ENCODE results near the gene ALDH1L1. TPM values are rescaled to one million over a fixed set of nuclear protein-coding genes. Genes with fewer than 3 reads are reported as not detected.

Gene ALDH1L1
- total and polyA plus RNA-seq, 2 of the 8 experiments (the other 6 are each of a cell fraction or from before 2014, with no cell fraction given) = 0.98 to 1.6 TPM

DNA sequence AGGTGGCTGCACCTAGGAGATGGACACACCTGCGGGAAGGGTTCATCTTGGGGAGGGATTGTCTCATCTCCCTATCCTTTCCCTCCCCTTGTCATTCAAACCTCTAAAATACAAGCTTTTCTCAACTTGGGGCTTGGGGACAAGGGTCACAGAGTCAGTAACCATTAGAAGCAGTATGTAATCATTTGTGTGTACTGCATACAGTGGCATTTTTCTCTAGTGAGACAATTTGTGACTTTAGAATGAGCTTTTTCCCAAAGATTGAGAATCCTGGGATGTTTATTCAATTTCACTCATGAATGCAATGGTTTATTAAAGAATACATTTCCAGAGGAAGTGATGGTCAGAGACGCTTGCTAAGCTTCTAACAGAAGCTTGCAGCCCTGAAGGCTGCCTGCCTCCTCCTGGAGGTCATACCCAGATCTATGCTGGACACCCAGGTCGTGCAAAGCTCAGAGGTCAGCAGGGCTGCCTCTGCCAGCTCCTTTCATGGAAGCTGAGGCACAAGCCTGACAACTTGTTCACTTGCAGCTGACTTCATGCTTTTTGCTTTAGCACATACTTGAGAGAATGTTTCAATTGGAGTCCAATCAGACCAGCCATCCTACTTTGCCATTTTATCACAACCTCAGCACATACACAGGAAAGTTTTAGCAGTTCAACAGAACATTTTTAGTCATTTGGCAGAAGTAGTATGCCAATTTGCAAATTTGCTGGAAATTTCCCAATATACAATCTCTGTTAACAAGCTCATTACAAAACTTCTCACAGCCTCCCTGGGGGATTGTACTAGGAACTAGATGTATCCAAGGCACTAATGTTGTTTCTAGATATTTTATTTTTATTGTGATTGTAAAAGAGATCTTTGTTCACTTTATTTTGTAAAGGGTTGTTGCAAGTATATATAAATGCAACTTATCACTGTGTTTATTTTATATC lies 25.6 kb upstream of the ALDH1L1 start:
- no peaks in the 10 kb centered on the region; a peak in 1 of 7 replicates for H3K27me3 ChIP-seq (replicated peaks in 1 of 4; ENCODE audit: control insufficient read depth in 3 of 4, extremely low read depth in 1 of 4, insufficient read depth in 3 of 4, low read length in 3 of 4)
- H3K23me2 ChIP-seq (ENCODE audit: low read depth, low read length) = no peaks in the 10 kb centered on the region
- H3K4me2 ChIP-seq (ENCODE audit: insufficient read depth in 1 of 2, low read depth in 2 of 2, low read length in 2 of 2) = no peak overlapping the region
- no peaks in the 10 kb centered on the region for H3K4me1 ChIP-seq (replicated peaks in 1 of 4; ENCODE audit: control insufficient read depth in 3 of 4, insufficient read depth in 4 of 4, low read length in 3 of 4)
- H2BK20ac ChIP-seq (ENCODE audit: low read length) = no peak overlapping the region
- POLR2A ChIA-PET (ENCODE audit: partially characterized antibody) = no interaction called here
- H2BK12ac ChIP-seq (ENCODE audit: low read depth, low read length) = no peak overlapping the region
- no peaks in the 10 kb centered on the region for H3K79me2 ChIP-seq (ENCODE audit: control insufficient read depth in 1 of 2, insufficient read depth in 2 of 2, low read length in 2 of 2)
- DNase-seq (ENCODE audit: low read depth in 1 of 2, low spot score in 2 of 2) (no peak), FAIRE-seq (no peak)
- no peaks in the 10 kb centered on the region for H3K79me1 ChIP-seq (ENCODE audit: low read depth, low read length)
- H2AFZ ChIP-seq (ENCODE audit: low read length) = no peak overlapping the region
- no peak overlapping the region for H3K56ac ChIP-seq (replicated peaks; ENCODE audit: insufficient read length, low read depth, low read length)
- H3K14ac ChIP-seq (ENCODE audit: insufficient read length) = no peak overlapping the region
- H3K4ac ChIP-seq (replicated peaks; ENCODE audit: insufficient read length, low read depth, low read length) = no peak overlapping the region
- H3K23ac ChIP-seq (ENCODE audit: insufficient read length) = no peak overlapping the region
- H4K5ac ChIP-seq (ENCODE audit: insufficient read length, low read depth, low read length) = no peak overlapping the region
- no peak overlapping the region for H3K9ac ChIP-seq (replicated peaks in 1 of 4; ENCODE audit: extremely low read depth in 1 of 4, low read depth in 3 of 4, low read length in 3 of 4)
- CTCF ChIA-PET (ENCODE audit: partially characterized antibody) = interaction anchor here (0.8 to 4.7 kb wide), 4 partner anchors 8 to 184 kb away, joined by 3 to 39 read pairs (median 12); no protein-coding TSS in a partner anchor
- H4K8ac ChIP-seq (ENCODE audit: extremely low read depth, insufficient read depth, low read length) = no peak overlapping the region
- no peaks in the 10 kb centered on the region for H3K36me3 ChIP-seq (ENCODE audit: control insufficient read depth in 2 of 4, insufficient read depth in 4 of 4, low read length in 3 of 4)
- H2BK120ac ChIP-seq (replicated peaks; ENCODE audit: low read depth, low read length) = no peak overlapping the region
- H2AK5ac ChIP-seq (ENCODE audit: low read depth, low read length) = no peak overlapping the region
- H4K91ac ChIP-seq (replicated peaks; ENCODE audit: insufficient read length, low read length) = no peak overlapping the region
- H2BK5ac ChIP-seq (ENCODE audit: low read depth, low read length) = no peak overlapping the region
- H3K4me3 ChIP-seq (ENCODE audit: extremely low read depth in 1 of 4, insufficient read depth in 2 of 4, low read depth in 3 of 4, low read length in 4 of 4) = no peak overlapping the region
- no peak overlapping the region for H3K27ac ChIP-seq (ENCODE audit: low read depth, low read length)
- no peak overlapping the region for H2BK15ac ChIP-seq (ENCODE audit: low read length)
- no peaks in the 10 kb centered on the region for H4K20me1 ChIP-seq (replicated peaks in 1 of 2; ENCODE audit: control insufficient read depth in 1 of 2, insufficient read depth in 2 of 2, low read length in 2 of 2)
- H3K9me3 ChIP-seq (ENCODE audit: insufficient read depth in 2 of 2, low read depth in 1 of 2, low read length in 1 of 2) = no peaks in the 10 kb centered on the region
- H3K18ac ChIP-seq (ENCODE audit: extremely low read depth, low read length) = no peak overlapping the region
- 78% methylated on average over 3 of the region's 3 CpGs; no CpG with 5 or more reads in 1 of the 2 experiments for WGBS, 2 experiments (ENCODE audit: extremely low coverage in 1 of 2, insufficient coverage in 1 of 2, insufficient read length in 1 of 2, insufficient replicate concordance in 2 of 2, low coverage in 1 of 2, low lambda C conversion rate in 2 of 2, missing lambda C conversion rate in 1 of 2)
- TF ChIP-seq GTF2F1 (IDR thresholded peaks at IDR 0.05; ENCODE audit: borderline replicate concordance, low read depth, low read length) (no peak), BACH1 (IDR thresholded peaks at IDR 0.05; ENCODE audit: low read length) (no peak), SUZ12 (IDR thresholded peaks at IDR 0.05; ENCODE audit: low read length) (no peak), RBBP5 (IDR thresholded peaks at IDR 0.05; ENCODE audit: borderline replicate concordance, low read depth, low read length) (no peak), ZNF274 (IDR thresholded peaks at IDR 0.05; ENCODE audit: borderline replicate concordance, extremely low read depth, low read length) (no peak), JUND (IDR thresholded peaks at IDR 0.05; ENCODE audit: low read length) (no peak), POLR2A (IDR thresholded peaks at IDR 0.05; ENCODE audit: control extremely low read depth in 1 of 2, low read depth in 2 of 2, low read length in 2 of 2) (no peak), HDAC6 (IDR thresholded peaks at IDR 0.05; ENCODE audit: low read depth, low read length) (no peak)
- TF ChIP-seq, protein P1, sequence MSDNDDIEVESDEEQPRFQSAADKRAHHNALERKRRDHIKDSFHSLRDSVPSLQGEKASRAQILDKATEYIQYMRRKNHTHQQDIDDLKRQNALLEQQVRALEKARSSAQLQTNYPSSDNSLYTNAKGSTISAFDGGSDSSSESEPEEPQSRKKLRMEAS (IDR thresholded peaks at IDR 0.05) = no peak
- TF ChIP-seq, protein P2, sequence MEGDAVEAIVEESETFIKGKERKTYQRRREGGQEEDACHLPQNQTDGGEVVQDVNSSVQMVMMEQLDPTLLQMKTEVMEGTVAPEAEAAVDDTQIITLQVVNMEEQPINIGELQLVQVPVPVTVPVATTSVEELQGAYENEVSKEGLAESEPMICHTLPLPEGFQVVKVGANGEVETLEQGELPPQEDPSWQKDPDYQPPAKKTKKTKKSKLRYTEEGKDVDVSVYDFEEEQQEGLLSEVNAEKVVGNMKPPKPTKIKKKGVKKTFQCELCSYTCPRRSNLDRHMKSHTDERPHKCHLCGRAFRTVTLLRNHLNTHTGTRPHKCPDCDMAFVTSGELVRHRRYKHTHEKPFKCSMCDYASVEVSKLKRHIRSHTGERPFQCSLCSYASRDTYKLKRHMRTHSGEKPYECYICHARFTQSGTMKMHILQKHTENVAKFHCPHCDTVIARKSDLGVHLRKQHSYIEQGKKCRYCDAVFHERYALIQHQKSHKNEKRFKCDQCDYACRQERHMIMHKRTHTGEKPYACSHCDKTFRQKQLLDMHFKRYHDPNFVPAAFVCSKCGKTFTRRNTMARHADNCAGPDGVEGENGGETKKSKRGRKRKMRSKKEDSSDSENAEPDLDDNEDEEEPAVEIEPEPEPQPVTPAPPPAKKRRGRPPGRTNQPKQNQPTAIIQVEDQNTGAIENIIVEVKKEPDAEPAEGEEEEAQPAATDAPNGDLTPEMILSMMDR (IDR thresholded peaks at IDR 0.05; ENCODE audit: control extremely low read depth in 1 of 3, insufficient read depth in 1 of 3, low read depth in 1 of 3, low read length in 3 of 3) = no peak
